Activated CD4-positive, alpha-beta T cell treated with anti-CD3 and anti-CD28 coated beads for 1 hour (primary cell): ENCODE data around the gene ABCA8.

Source experiments
- DNase-seq: peaks from one replicate; pipeline ENCODE4 v3.0.0-alpha.2; 2020

ABCA8 gene

DNA sequence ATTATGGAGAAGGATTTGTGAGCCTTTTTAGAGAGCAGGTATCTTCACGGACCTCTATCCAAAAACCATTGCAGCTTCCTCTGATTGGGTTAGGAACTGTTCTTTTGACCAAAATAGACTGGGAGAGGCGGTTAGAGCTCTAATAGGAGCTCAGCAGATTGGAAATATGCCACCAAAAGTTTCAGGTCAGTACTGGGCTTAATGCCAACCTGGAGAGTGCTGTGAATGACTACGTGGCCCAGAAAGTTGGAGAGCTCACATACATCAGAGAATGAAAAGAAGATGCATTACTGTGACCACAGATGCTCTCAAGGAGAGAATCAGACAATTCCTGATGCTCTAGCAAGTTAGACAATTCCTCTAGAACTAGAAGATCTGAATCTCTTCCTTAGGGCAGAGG, 86.5 kb downstream of the ABCA8 start:
- DNase-seq, result no peak

DNA sequence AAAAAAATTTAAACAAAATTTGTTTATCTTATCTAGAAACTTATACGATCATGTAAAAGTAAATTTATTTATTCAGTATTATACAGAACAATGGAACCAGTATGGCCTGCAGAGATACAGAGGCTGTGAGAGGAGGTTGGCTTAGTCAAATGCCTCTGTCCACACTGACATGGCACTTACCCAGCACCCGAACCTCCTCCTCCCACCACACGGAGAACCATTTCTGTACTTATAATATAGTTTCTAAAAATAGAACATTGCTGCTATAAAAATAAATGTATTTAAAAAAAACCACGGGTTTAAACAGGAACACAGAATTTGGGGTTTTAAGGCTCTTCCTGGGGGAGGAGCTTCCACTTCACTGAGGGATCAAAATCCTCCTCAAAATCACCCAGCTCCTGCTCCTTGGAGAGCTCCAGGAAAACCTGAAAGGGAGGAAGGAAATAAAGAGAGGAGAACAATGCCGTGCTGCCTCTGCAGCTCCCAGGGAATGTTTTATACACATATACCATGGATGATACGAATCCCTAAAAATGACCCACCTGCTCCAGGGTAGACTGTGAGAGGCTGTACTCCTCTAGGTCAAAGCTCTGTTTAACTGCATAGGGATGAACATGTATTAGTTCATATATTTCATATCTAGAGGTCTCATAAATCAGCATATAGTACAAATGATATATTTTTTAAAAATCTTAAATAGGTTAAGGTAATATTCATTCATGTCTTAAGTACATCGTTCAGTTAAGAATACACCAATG, 87.3 kb downstream of the ABCA8 start:
- DNase-seq, result no peak

GRCh38 chr17:68865584-68865983, 89.6 kb downstream of the ABCA8 start:
- no peak for DNase-seq

DNA sequence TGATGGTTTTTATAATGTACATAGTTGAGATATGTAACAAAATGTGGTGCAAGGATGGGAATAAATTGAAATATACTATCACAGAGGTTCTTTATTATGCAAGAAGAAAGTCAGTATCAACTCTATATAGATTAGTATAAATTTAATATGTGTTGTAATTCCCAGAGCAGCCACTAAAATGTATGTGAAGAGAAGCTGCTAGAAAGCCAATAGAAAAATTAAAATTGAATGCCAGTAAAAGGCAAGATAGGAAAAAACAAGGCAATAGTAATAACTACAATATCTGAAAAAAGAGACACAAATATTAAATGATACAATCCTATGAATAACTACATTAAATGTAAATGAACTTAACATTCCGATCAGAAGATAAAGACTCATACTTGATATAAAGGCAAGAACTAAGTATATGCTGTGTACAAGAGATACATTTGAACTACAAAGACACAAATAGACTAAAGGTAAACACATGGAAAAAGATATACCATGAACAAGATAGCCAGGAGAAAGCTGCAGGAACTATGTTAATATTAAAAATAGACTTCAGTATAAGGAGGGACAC, 92.0 kb downstream of the ABCA8 start:
- no peak for DNase-seq

- DNase-seq, result no peak
These were observed 93.6 kb downstream of the ABCA8 start for GRCh38 chr17:68861602-68862001.

- no peak for DNase-seq
These were observed 94.3 kb downstream of the ABCA8 start for GRCh38 chr17:68860941-68861340.

DNA sequence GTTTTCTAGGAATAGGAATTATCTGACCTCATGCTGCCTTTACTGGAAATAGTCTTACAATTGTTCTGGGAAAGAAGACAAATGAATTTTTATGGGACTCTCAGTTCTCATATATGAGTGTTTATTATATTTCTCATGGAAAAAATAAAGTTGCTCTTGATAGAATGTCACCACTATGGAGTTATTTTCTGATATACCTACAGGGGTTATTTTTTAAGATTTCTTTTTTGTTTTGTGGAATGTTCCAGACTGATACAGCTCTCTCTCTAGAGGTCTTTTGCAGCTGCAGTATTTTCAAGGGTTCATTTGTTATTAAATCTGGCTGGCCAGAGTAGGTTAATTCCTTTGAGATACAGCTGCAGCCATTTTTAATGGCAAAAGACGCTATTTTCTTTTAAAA, 100.7 kb downstream of the ABCA8 start:
- DNase-seq, result no peak

DNA sequence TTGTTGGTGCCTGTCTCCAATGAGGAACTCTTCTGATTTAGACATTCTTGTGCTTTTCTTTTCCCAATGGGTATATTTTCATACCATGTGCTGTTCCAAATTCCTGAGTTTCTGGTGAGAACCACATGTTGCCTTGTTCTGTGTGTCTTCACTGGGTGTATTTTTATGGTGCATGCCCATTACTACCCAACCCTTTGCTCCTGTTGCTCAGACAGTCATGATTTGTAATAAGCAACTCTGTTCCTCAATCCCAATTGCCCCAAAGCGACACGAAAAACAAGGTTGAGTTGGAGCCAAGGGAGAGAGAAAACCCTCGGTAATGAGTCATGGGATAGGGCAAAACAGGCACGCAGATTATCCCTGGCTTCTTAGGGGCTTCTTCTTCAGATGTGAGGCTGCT, 101.8 kb downstream of the ABCA8 start:
- DNase-seq, result no peak

DNA sequence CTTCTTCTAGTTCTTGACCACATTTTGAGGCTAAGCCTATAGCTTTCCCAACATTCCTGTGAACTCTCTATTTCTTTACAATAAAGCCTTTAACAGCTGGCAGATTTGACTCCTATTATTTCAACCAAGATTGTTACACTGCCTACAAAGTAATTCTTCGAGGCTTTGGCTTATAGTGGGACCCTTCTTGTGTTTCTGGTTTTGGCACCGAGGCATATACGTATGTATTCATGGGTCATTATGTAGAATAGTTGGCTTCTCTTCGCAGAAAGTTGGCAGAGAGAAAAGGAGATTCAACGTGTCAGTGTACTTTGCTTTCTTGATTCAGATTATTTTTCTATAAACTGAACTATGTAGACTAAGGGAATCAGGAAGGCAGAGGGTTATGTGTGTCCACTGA, 102.2 kb downstream of the ABCA8 start:
- DNase-seq, result no peak

- DNase-seq, result no peak
These were observed 103.3 kb downstream of the ABCA8 start for GRCh38 chr17:68851890-68852289.

- no peak for DNase-seq
These were observed 104.3 kb downstream of the ABCA8 start for GRCh38 chr17:68850749-68851510.

GRCh38 chr17:68849673-68850610, 105.2 kb downstream of the ABCA8 start:
- no peak for DNase-seq

DNA sequence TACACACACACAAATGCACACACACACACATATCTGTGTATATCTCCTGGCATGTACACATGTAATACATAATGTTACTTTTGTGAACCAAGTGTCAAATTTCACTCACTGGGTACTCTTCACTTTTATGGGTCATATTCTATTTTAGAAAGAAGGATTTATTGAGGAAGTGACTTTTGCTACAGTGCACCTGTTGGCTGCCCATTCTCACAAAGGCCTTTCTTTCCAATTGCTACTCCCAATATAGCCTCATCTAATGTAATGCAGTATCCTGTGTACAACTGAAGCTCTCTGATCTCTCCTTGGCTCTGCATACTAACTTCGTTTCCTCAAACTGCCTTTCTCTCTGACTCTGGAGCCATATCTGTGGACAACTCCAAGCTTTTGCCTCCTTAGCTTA, 107.5 kb downstream of the ABCA8 start:
- DNase-seq, result no peak

DNA sequence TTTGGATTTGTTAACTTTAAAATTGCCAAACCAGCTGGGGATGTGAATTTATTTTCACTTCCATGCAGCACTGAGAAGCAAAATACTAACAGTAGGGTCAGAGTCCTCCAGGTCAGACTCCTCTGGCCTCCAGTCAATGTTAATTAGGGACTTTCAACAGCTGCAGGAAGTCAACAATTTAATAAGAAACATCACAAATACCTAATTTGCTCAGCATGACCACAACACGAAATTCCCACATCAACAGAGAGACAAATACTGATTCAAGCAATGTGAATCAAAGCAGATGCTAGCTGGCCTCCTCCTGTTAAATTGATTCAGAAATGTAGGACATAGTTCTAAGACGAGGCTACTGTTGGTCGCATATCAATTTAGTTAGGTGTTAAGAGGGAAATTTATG, 111.7 kb downstream of the ABCA8 start:
- DNase-seq, result no peak

DNA sequence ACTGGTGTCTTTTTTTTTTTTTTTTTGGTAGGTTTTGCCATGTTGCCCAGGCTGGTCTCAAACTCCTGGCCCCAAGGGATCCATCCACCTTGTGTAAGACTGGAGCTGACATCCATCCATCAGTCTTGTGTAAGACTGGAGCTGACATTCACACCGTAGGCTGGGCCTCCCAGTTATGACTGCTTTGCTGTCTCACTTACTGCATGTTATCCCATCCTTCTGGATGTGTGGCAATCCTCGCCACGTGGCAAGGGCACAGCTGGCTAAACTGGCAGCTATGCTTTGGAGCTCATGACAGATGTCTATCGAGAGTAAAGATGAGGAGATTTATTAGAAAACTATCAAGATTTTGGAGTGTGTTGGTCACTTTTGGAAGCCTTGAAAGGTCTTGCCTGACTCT, 115.1 kb downstream of the ABCA8 start:
- DNase-seq, result no peak

DNA sequence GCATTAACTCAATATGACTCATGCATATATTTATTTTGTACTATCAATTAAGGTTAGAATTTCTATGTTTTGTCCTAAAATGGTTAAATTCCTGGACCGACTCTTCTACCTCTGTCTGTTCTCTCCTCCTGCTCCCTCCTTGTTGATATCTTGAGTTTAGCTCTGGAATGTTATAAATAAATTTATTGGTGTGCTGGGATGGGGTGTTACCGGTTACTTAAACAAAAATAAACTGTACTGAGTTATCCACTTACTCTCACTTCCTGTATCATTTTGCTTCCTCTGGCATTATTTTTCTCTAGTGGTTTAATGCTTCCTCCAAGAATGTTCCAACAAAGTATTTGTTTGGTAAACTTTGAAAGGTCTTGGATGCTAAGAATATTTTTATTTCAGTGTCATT, 120.1 kb downstream of the ABCA8 start:
- DNase-seq, result no peak

DNA sequence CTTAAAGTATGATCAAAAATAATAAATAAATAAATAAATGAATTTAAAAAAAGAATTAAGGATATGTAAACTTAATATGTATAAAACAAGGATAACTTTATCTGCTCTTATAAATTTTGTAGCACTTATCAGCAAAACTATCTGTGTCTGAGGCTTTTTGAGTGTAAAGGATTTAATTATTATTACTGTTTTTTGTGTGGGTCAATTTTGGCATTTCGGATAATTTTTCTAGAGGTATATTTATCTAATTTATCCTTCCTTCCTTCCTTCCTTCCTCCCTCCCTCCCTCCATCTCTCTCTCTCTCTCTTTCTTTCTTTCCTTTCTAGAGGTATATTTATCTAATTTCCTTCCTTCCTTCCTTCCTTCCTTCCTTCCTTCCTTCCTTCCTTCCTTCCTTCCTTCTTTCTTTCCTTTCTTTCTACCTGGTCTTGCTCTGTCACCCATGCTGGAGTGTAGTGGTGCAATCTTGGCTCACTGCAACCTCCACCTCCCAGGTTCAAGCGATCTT, 120.8 kb downstream of the ABCA8 start:
- no peak for DNase-seq

GRCh38 chr17:68832109-68832802, 122.9 kb downstream of the ABCA8 start:
- DNase-seq, result no peak

DNA sequence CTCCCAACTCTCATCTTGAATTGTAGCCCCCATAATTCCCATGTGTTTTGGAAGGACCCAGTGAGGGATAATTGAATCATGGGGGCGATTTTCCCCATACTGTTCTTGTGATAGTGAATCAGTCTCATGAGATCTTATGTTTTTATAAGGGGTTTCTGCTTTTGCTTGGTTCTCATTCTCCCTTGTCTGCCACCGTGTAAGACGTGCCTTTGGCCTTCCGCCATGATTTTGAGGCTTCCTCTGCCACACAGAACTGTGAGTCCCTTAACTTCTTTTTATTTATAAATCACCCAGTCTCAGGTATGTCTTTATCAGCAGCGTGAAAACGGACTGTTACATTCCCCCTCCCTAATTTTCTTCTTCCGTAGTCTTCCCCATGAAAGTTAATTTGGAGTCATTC, 124.0 kb downstream of the ABCA8 start:
- DNase-seq, result no peak

DNA sequence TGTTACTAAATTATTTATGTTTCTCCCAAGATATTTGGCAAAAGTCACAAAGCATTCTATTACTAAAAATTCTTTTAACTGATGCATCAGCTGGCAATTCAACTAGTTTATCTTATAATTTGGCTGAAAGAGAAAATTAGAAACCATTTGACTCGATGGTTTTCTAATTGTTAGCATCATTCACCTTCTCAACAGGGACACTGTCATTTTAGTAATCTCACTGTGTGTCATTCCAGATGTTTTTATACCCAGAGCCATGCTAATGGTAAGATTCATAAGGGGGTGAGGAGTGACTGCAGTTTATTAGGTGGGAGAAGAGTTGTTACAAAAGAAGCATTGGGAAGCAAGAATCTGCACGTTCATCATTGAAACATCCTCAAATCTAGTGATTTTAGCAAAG, 124.9 kb downstream of the ABCA8 start:
- DNase-seq, result no peak

DNA sequence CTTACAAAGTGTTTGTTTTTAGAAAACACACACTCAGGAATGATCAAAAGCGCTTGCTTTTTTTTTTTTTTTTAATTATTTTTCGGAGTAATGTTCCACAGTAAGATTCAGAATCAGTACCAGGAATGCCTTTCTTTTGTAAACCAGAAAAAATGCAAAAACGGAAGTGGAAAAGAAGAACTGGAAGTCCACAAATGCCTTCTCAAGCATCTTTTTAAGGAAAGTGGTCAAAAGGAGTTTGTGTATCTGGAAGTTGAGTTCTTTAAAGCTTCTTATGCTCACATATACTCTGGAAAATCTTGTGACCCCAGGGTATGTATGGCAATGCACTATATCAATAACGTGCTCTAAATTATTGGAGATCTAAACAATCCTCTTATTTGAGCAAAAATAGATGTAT, 126.0 kb downstream of the ABCA8 start:
- no peak for DNase-seq

DNA sequence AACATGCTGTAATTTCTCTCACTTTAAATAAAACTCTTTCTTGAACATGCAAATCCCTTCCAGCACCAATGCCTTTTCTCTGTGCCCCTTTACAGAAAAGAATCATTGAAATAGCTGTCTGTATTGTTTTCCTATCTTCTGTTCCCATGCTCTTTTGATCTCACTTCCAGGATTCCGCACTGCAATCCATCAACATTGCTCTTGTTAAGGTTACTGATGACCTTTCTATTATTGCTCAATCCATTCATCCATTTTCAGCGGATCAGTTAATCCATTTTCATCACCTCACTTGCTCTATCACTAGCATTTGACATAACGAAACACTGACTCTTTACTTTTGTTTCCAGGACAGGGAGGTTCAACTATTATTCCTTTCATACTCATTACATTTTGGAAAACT, 130.5 kb downstream of the ABCA8 start:
- DNase-seq, result no peak
